Endothelial cell (in vitro differentiated cells): ENCODE data around the gene TMEM100. TPM values are rescaled to one million over a fixed set of nuclear protein-coding genes. Genes with fewer than 3 reads are reported as not detected.

Experiments
- DNase-seq: peaks from one replicate; pipeline ENCODE4 v3.0.0; 2021; ENCODE audit warnings: low spot score
- H3K27ac Mint-ChIP-seq: one replicate; pipeline ENCODE4 v1.8.0; 2021; ENCODE audit warnings: mixed read lengths, inconsistent platforms; ENCODE audit not compliant: unreplicated experiment
- H3K27me3 Mint-ChIP-seq: one replicate; pipeline ENCODE4 v1.8.0; 2021; ENCODE audit warnings: mild to moderate bottlenecking, moderate library complexity, mixed read lengths, inconsistent platforms; ENCODE audit not compliant: unreplicated experiment
- H3K36me3 Mint-ChIP-seq: one replicate; pipeline ENCODE4 v1.8.0; 2021; ENCODE audit warnings: mild to moderate bottlenecking, low read depth, mixed read lengths, inconsistent platforms; ENCODE audit not compliant: unreplicated experiment
- H3K4me1 Mint-ChIP-seq: one replicate; pipeline ENCODE4 v1.8.0; 2021; ENCODE audit warnings: mild to moderate bottlenecking, mixed read lengths, inconsistent platforms; ENCODE audit not compliant: unreplicated experiment
- H3K4me3 Mint-ChIP-seq: one replicate; pipeline ENCODE4 v1.8.0; 2021; ENCODE audit warnings: mild to moderate bottlenecking, mixed read lengths, inconsistent platforms; ENCODE audit not compliant: unreplicated experiment
- H3K9me3 Mint-ChIP-seq: one replicate; pipeline ENCODE4 v1.8.0; 2021; ENCODE audit warnings: mixed read lengths, inconsistent platforms; ENCODE audit not compliant: unreplicated experiment
- CTCF ChIP-seq: fragments of 200-600 bp; sonication (generic); IDR thresholded peaks from one replicate; pipeline ENCODE4 v1.5.0; 2021; ENCODE audit warnings: antibody characterized with exemption; ENCODE audit not compliant: unreplicated experiment
- total RNA-seq: library from RNA; stranded (reverse); fragmentation: NEBNext Ultra II Directional; extraction: Animal tissue kit (Norgen Biotek cat#: 25700); gene quantifications from one replicate; pipeline ENCODE4 v1.2.1, GENCODE V29; 2021; ENCODE audit not compliant: unreplicated experiment

The TMEM100 gene
- total RNA-seq, 1 donor from 2014 or later: 29.3 TPM

DNA sequence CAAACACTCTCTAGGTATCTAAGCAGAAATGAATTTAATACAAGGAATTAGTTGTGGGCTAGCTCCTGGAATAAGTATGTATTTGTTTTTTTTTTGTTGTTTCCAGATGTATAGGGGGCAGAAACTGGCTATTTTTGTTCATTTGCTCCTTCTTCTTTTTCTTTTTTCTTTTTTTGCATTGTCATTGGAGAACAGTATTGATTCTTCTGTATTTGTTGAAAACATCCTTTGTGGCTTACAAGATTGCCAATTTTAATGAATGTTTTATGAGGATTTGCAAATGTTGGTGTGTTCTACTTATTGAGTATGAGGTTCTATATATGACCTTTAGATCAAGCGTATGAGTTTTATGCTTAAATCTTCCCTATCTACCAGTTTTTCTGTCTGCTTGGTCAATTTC is 22.6 kb upstream of the TMEM100 start:
- DNase-seq: no peak

DNA sequence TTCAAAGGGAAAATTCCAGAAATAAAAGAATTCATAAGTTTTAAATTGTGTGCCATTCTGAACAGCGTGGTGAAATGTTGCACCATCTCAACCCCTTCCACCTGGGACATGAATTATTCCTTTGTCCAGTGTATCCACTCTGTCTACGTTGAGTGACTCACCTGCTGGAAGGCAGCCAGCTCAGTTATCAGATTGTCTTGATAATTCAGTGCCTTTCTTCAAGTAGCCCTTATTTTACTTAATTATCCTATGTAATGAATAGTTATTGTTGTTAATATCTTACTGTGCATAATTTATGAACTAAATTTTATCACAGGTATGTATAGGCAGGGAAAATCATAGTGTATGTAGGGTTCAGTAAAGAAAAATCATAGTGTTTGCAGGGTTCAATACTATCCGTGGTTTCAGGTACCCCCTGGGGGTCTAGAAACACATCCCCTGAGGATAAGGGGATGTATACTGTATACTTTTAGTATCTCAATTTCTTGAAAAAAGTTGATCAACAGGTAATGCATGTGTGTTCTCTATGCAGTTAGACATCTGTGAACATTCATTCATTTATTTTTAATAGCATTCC is 20.5 kb upstream of the TMEM100 start:
- TF ChIP-seq CTCF: no peak
- no peak for DNase-seq
- Mint-ChIP-seq H3K9me3 (no peaks in the 10 kb centered on the region), H3K4me1 (no peaks in the 10 kb centered on the region), H3K27me3 (no peaks in the 10 kb centered on the region), H3K27ac (no peak overlapping the region), H3K36me3 (no peaks in the 10 kb centered on the region), H3K4me3 (no peak overlapping the region)

More for the DNA sequence above, 22.6 kb upstream of the TMEM100 start:
- no peaks in the 10 kb centered on the region for H3K36me3 Mint-ChIP-seq
- no peaks in the 10 kb centered on the region for H3K4me1 Mint-ChIP-seq
- no peak overlapping the region for H3K27ac Mint-ChIP-seq
- H3K9me3 Mint-ChIP-seq: no peaks in the 10 kb centered on the region
- no peaks in the 10 kb centered on the region for H3K27me3 Mint-ChIP-seq
- no peak for TF ChIP-seq CTCF
- H3K4me3 Mint-ChIP-seq: no peak overlapping the region

GRCh38 chr17:55742272-55743102 is 19.8 kb upstream of the TMEM100 start:
- TF ChIP-seq CTCF: no peak
- H3K9me3 Mint-ChIP-seq: no peaks in the 10 kb centered on the region
- DNase-seq: no peak

DNA sequence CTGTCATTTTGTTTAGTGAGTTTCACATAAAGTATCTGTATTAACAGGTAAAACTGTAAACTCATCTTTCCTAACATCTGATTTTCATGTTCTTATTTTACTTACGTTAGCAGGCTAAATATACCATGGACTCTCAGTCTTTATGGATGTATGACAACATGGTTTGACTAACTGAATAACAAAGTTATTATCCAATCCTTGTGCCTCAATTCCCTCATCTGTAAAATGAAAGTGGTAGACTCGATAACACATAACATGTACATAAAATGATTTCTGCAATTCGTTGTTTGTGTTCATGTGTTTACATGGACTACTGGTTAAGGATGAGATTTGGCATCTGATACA is 18.7 kb upstream of the TMEM100 start:
- no peak for TF ChIP-seq CTCF
- no peaks in the 10 kb centered on the region for H3K36me3 Mint-ChIP-seq
- no peak overlapping the region for H3K4me3 Mint-ChIP-seq
- H3K27ac Mint-ChIP-seq: no peak overlapping the region
- no peaks in the 10 kb centered on the region for H3K4me1 Mint-ChIP-seq
- H3K27me3 Mint-ChIP-seq: no peaks in the 10 kb centered on the region
- no peak for DNase-seq
- H3K9me3 Mint-ChIP-seq: no peaks in the 10 kb centered on the region

More at GRCh38 chr17:55742272-55743102, 19.8 kb upstream of the TMEM100 start:
- Mint-ChIP-seq H3K27me3 (no peaks in the 10 kb centered on the region), H3K4me1 (no peaks in the 10 kb centered on the region), H3K36me3 (no peaks in the 10 kb centered on the region), H3K4me3 (no peak overlapping the region), H3K27ac (no peak overlapping the region)
